Measurements from ENCODE around the gene EXOC4.

EXOC4 gene

GRCh38 chr7:133724148-133724547 is 471.3 kb downstream of the EXOC4 start:
- H3K4me1 ChIP-seq (ENCODE audit: control insufficient read depth, insufficient read depth, low read length): peaks cover 4% of the 10 kb centered on the region; the same call in 1 of the 2 replicates
- H3K27ac ChIP-seq (ENCODE audit: extremely low read depth, low read depth, low read length): no peak overlapping the region
- no peak overlapping the region for H3K4me3 ChIP-seq (ENCODE audit: low read depth, low read length)
- H3K36me3 ChIP-seq (ENCODE audit: control insufficient read depth in 2 of 2, insufficient read depth in 1 of 2, low read length in 2 of 2): no peaks in the 10 kb centered on the region
- ChIA-PET CTCF (no interaction called here), POLR2A (no interaction called here)
- H3K9me3 ChIP-seq (ENCODE audit: control insufficient read depth, insufficient read depth, low read depth, low read length): no peaks in the 10 kb centered on the region
- TF ChIP-seq ZNF670 (tag by site-specific recombination; IDR thresholded peaks at IDR 0.05; ENCODE audit: low read depth) (no peak), ZNF391 (tag by site-specific recombination; IDR thresholded peaks at IDR 0.05; ENCODE audit: borderline replicate concordance, low read depth) (no peak), ZNF214 (tag by site-specific recombination; IDR thresholded peaks at IDR 0.05; ENCODE audit: borderline replicate concordance) (no peak)

GRCh38 chr7:133724694-133725093 is 471.8 kb downstream of the EXOC4 start:
- Histone ChIP-seq H3K36me3 (ENCODE audit: control insufficient read depth in 2 of 2, insufficient read depth in 1 of 2, low read length in 2 of 2) (no peaks in the 10 kb centered on the region), H3K27ac (ENCODE audit: extremely low read depth, low read depth, low read length) (no peak overlapping the region), H3K4me3 (ENCODE audit: low read depth, low read length) (no peak overlapping the region), H3K4me1 (ENCODE audit: control insufficient read depth, insufficient read depth, low read length) (peaks cover 4% of the 10 kb centered on the region; the same call in 1 of the 2 replicates), H3K9me3 (ENCODE audit: control insufficient read depth, insufficient read depth, low read depth, low read length) (no peaks in the 10 kb centered on the region)
- TF ChIP-seq, protein P1, sequence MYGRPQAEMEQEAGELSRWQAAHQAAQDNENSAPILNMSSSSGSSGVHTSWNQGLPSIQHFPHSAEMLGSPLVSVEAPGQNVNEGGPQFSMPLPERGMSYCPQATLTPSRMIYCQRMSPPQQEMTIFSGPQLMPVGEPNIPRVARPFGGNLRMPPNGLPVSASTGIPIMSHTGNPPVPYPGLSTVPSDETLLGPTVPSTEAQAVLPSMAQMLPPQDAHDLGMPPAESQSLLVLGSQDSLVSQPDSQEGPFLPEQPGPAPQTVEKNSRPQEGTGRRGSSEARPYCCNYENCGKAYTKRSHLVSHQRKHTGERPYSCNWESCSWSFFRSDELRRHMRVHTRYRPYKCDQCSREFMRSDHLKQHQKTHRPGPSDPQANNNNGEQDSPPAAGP (tag by site-specific recombination; IDR thresholded peaks at IDR 0.05): no peak
- TF ChIP-seq HOXA7 (CRISPR knock-in tag; IDR thresholded peaks at IDR 0.05; ENCODE audit: borderline replicate concordance) (no peak), ATF2 (tag by site-specific recombination; IDR thresholded peaks at IDR 0.05; ENCODE audit: low read depth) (0 out of 2 replicates have a peak, but pooled peaks have one; percentile 24), ZNF391 (tag by site-specific recombination; IDR thresholded peaks at IDR 0.05; ENCODE audit: borderline replicate concordance, low read depth) (no peak), ZNF510 (tag by site-specific recombination; IDR thresholded peaks at IDR 0.05; ENCODE audit: insufficient replicate concordance) (peak; percentile 94), ZNF629 (tag by site-specific recombination; IDR thresholded peaks at IDR 0.05) (peak; percentile 58), ZNF488 (tag by site-specific recombination; IDR thresholded peaks at IDR 0.05) (no peak), ZNF600 (tag by site-specific recombination; IDR thresholded peaks at IDR 0.05) (peak; percentile 78), ZXDB (tag by site-specific recombination; IDR thresholded peaks at IDR 0.05) (0 out of 2 replicates have a peak, but pooled peaks have one; percentile 29), ZNF324 (tag by site-specific recombination; IDR thresholded peaks at IDR 0.05) (no peak), MZF1 (tag by site-specific recombination; IDR thresholded peaks at IDR 0.05; ENCODE audit: borderline replicate concordance) (peak; percentile 82)
- TF ChIP-seq, protein P2, sequence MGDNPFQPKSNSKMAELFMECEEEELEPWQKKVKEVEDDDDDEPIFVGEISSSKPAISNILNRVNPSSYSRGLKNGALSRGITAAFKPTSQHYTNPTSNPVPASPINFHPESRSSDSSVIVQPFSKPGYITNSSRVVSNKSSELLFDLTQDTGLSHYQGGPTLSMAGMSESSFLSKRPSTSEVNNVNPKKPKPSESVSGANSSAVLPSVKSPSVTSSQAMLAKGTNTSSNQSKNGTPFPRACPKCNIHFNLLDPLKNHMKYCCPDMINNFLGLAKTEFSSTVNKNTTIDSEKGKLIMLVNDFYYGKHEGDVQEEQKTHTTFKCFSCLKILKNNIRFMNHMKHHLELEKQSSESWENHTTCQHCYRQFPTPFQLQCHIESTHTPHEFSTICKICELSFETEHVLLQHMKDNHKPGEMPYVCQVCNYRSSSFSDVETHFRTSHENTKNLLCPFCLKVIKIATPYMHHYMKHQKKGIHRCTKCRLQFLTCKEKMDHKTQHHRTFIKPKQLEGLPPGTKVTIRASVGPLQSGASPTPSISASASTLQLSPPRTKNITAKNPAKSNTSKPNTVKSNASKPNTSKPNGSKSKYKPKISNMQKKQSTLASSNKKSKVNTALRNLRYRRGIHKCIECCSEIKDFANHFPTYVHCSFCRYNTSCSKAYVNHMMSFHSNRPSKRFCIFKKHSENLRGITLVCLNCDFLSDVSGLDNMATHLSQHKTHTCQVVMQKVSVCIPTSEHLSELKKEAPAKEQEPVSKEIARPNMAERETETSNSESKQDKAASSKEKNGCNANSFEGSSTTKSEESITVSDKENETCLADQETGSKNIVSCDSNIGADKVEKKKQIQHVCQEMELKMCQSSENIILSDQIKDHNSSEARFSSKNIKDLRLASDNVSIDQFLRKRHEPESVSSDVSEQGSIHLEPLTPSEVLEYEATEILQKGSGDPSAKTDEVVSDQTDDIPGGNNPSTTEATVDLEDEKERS (tag by site-specific recombination; IDR thresholded peaks at IDR 0.05): no peak
- TF ChIP-seq, protein P3, sequence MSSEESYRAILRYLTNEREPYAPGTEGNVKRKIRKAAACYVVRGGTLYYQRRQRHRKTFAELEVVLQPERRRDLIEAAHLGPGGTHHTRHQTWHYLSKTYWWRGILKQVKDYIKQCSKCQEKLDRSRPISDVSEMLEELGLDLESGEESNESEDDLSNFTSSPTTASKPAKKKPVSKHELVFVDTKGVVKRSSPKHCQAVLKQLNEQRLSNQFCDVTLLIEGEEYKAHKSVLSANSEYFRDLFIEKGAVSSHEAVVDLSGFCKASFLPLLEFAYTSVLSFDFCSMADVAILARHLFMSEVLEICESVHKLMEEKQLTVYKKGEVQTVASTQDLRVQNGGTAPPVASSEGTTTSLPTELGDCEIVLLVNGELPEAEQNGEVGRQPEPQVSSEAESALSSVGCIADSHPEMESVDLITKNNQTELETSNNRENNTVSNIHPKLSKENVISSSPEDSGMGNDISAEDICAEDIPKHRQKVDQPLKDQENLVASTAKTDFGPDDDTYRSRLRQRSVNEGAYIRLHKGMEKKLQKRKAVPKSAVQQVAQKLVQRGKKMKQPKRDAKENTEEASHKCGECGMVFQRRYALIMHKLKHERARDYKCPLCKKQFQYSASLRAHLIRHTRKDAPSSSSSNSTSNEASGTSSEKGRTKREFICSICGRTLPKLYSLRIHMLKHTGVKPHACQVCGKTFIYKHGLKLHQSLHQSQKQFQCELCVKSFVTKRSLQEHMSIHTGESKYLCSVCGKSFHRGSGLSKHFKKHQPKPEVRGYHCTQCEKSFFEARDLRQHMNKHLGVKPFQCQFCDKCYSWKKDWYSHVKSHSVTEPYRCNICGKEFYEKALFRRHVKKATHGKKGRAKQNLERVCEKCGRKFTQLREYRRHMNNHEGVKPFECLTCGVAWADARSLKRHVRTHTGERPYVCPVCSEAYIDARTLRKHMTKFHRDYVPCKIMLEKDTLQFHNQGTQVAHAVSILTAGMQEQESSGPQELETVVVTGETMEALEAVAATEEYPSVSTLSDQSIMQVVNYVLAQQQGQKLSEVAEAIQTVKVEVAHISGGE (tag by site-specific recombination; conservative IDR thresholded peaks at IDR 0.05; ENCODE audit: low read depth): 0 out of 2 replicates have a peak, but pooled peaks have one; percentile 15
- CTCF ChIA-PET: no interaction called here
- POLR2A ChIA-PET: no interaction called here
